GM13977 (cell line): ENCODE results near the gene SCYL2.
A peak's percentile ranks its signal among the peaks of the same experiment; 100 is the strongest.

Experiments
- DNase-seq: peaks from one replicate; pipeline ENCODE4 v3.0.0; 2012; ENCODE audit warnings: low spot score
- in situ Hi-C: fragments of 300-500 bp; cut with MboI; formaldehyde crosslinking; loops from one replicate; pipeline ENCODE4 v1.12.0; 2022; ENCODE audit warnings: low sequenced_read_pairs, low pct_unique_long_range_greater_than_20kb, mixed read lengths, inconsistent platforms; ENCODE audit not compliant: unreplicated experiment
- TF ChIP-seq, protein P1 (sequence below): IDR thresholded peaks from 2 replicates; pipeline ENCODE4 v1.5.1; 2012; ENCODE audit warnings: mild to moderate bottlenecking, control low read depth; ENCODE audit not compliant: insufficient read depth; ENCODE audit errors: extremely low read depth, missing control alignments

The SCYL2 gene

DNA sequence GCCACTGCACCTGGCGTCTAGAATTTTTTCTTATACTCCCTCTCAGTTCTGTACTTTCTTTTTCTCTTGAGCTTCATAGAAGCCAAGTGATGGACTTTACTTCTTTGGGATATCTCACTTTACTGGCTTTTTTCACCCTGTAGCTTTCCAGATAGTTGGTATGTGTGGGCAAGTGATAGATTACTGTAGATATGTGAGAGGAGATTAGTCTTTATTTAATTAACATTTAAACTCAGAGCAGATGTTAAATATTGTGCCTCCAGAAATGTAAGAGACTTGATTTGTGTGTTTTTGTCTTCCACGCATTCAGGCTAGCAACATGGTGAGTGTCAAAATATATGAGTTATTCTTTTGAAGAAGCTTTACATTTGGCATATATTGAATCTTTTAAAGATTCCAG, 50.4 kb downstream of the SCYL2 start:
- DNase-seq = no peak
- in situ Hi-C loops = no loop called here
- TF ChIP-seq, protein P1, sequence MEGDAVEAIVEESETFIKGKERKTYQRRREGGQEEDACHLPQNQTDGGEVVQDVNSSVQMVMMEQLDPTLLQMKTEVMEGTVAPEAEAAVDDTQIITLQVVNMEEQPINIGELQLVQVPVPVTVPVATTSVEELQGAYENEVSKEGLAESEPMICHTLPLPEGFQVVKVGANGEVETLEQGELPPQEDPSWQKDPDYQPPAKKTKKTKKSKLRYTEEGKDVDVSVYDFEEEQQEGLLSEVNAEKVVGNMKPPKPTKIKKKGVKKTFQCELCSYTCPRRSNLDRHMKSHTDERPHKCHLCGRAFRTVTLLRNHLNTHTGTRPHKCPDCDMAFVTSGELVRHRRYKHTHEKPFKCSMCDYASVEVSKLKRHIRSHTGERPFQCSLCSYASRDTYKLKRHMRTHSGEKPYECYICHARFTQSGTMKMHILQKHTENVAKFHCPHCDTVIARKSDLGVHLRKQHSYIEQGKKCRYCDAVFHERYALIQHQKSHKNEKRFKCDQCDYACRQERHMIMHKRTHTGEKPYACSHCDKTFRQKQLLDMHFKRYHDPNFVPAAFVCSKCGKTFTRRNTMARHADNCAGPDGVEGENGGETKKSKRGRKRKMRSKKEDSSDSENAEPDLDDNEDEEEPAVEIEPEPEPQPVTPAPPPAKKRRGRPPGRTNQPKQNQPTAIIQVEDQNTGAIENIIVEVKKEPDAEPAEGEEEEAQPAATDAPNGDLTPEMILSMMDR = no peak

DNA sequence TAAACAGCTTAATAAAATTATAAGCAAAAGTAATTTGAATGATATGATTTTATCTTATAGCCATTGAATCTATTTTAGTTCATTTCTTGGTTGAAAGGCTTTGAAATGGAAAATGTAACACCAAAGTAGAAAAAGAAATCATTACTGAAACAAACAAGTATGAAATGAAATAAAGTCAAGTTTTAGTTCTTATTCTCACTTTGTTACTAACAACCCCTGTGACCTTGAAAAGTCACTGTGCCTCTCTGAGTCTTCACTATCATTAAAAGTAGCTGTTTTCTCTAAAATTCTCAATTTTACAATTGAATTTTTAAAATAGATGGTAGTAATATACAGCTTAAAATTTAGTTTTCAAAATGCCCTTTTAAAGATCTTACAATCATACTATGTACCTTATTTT, 57.5 kb downstream of the SCYL2 start:
- DNase-seq = no peak
- in situ Hi-C loops = no loop called here
- TF ChIP-seq, protein P1 = no peak

- TF ChIP-seq, protein P1 = no peak
- DNase-seq = no peak
- in situ Hi-C loops = no loop called here
Observed at GRCh38 chr12:100326208-100326607, 59.2 kb downstream of the SCYL2 start.

- TF ChIP-seq, protein P1 = no peak
- DNase-seq = peak; percentile 24
- in situ Hi-C loops = no loop called here
Observed at GRCh38 chr12:100329800-100330199, 62.8 kb downstream of the SCYL2 start.

- DNase-seq = no peak
- TF ChIP-seq, protein P1 = no peak
- in situ Hi-C loops = no loop called here
Observed at GRCh38 chr12:100331871-100332270, 64.9 kb downstream of the SCYL2 start.

- TF ChIP-seq, protein P1 = no peak
- in situ Hi-C loops = no loop called here
- no peak for DNase-seq
Observed at GRCh38 chr12:100332852-100333251, 65.9 kb downstream of the SCYL2 start.

- TF ChIP-seq, protein P1 = no peak
- in situ Hi-C loops = no loop called here
- no peak for DNase-seq
Observed at GRCh38 chr12:100337299-100337698, 70.3 kb downstream of the SCYL2 start.
